ENCODE measurements around the gene FAM184A. TPM values are rescaled to one million over a fixed set of nuclear protein-coding genes. Genes with fewer than 3 reads are reported as not detected.
A peak's percentile ranks its signal among the peaks of the same experiment; 100 is the strongest.

Gene FAM184A
- total and polyA plus RNA-seq, 10 of the 15 experiments (the other 5 are each of a cell fraction or from before 2014, with no cell fraction given) = 0.15 to 0.23 TPM; not detected in 8

DNA sequence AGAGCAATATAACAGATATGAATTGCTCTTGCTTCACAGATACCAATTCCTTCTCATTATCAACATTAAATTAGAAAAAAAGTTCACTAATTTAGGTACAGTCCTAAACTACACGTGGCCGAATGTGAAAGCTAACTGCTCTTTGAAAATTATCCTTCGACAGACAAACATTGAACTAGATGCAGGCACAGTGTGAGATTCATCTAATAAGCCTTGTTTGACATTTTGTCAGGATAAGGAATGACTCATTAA, 1.1 kb downstream of the FAM184A start:
- H3K4me1 ChIP-seq (ENCODE audit: control insufficient read depth, insufficient read depth, low read length) = peaks cover 3% of the 10 kb centered on the region; the same call in 1 of the 2 replicates
- H3K4me3 ChIP-seq = no peak overlapping the region
- no peak overlapping the region for H2AFZ ChIP-seq (ENCODE audit: control insufficient read depth, low read depth, low read length)
- WGBS (ENCODE audit: insufficient coverage, insufficient replicate concordance, low lambda C conversion rate, missing lambda C conversion rate) = 29% methylated on average over 3 of the region's 3 CpGs
- no peaks in the 10 kb centered on the region; the same call in 2 of the 3 replicates for H3K9me3 ChIP-seq (replicated peaks; ENCODE audit: control insufficient read depth, insufficient read depth, low read length)
- no TSS peak for BruUV-seq (replicated peaks)
- in situ Hi-C loops (cut with MboI) = no loop called here
- no peak overlapping the region for H3K4me2 ChIP-seq (ENCODE audit: control insufficient read depth, insufficient read depth)
- ChIA-PET SMC1A (ENCODE audit: uncharacterized antibody, unreplicated experiment) (no interaction called here), CTCF (no interaction called here), POLR2A (no interaction called here), RAD21 (ENCODE audit: unreplicated experiment) (no interaction called here)
- H4K20me1 ChIP-seq (ENCODE audit: control insufficient read depth, insufficient read depth) = no peaks in the 10 kb centered on the region
- peaks cover 3 to 27% of the 10 kb centered on the region in 2 experiments for H3K27me3 ChIP-seq (replicated peaks in 1 of 2; ENCODE audit: control insufficient read depth in 2 of 2, insufficient read depth in 2 of 2, low read length in 1 of 2)
- no peak for DNase-seq (ENCODE audit: low read depth, low spot score)
- intact Hi-C loops (cut with micrococcal nuclease; ENCODE audit: unreplicated experiment) = no loop called here
- no peaks in the 10 kb centered on the region for H3K79me2 ChIP-seq (ENCODE audit: control insufficient read depth, insufficient read depth, low read length)
- H3K27ac ChIP-seq (ENCODE audit: control insufficient read depth, insufficient read depth) = no peak overlapping the region
- no peak for ATAC-seq
- FAIRE-seq = no peak
- H3K9ac ChIP-seq (ENCODE audit: control insufficient read depth, insufficient read depth, low read length) = no peak overlapping the region
- TF ChIP-seq ETV6 (conservative IDR thresholded peaks at IDR 0.05 in 1 of 2, IDR thresholded peaks at IDR 0.05 in 1 of 2; ENCODE audit: borderline replicate concordance in 1 of 2, low read depth in 1 of 2) (no peak), SUZ12 (IDR thresholded peaks at IDR 0.05; ENCODE audit: unreplicated experiment) (no peak), ZBED1 (IDR thresholded peaks at IDR 0.05; ENCODE audit: borderline replicate concordance) (no peak)
- no peaks in the 10 kb centered on the region for H3K36me3 ChIP-seq (ENCODE audit: control insufficient read depth in 2 of 2, insufficient read depth in 2 of 2, low read length in 1 of 2)

DNA sequence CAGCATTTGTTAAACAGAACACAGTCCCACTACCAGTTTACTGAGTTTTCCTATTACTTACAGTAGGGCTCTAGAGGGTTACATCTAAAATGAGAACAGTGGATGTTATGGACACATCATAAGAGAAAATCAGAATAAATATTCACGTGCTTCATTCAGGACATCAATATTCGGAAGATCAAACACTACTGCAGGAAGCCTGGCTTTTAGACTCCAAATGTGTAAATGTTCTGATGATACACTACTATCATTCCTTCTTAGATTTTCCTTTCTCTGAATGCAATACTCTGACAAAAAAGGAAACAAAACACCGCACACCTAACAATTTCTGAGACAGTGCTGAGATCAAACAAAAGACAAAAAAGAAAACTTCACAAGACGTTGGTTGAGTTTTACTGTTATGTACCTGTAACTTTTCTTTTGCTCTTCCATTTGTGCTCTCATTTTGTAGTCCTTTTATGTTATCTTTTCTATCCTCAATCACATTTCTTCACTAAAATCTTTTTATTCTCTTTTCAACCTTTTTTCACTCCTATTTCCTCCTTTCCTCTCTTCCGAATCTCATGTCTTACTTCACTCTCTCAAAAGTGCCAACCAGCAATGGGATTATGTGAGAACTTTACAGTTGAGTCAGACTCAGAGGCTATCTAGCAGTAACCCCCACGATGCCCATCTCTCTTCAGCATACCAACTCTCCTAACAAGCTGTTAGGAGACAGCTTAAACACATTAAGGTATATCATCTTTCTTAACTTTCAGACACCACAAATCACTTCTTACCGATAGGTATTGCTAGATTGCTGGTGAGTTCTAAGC, 1.7 kb downstream of the FAM184A start:
- Histone ChIP-seq H3K9ac (ENCODE audit: control insufficient read depth, insufficient read depth, low read length) (no peak overlapping the region), H3K27me3 (replicated peaks in 1 of 2; ENCODE audit: control insufficient read depth in 2 of 2, insufficient read depth in 2 of 2, low read length in 1 of 2) (peaks cover 3 to 27% of the 10 kb centered on the region in 2 experiments), H3K9me3 (replicated peaks; ENCODE audit: control insufficient read depth, insufficient read depth, low read length) (no peaks in the 10 kb centered on the region; the same call in 2 of the 3 replicates), H3K4me3 (no peak overlapping the region), H4K20me1 (ENCODE audit: control insufficient read depth, insufficient read depth) (no peaks in the 10 kb centered on the region), H3K4me1 (ENCODE audit: control insufficient read depth, insufficient read depth, low read length) (peaks cover 3% of the 10 kb centered on the region; the same call in 1 of the 2 replicates), H3K79me2 (ENCODE audit: control insufficient read depth, insufficient read depth, low read length) (no peaks in the 10 kb centered on the region), H3K27ac (ENCODE audit: control insufficient read depth, insufficient read depth) (no peak overlapping the region), H3K4me2 (ENCODE audit: control insufficient read depth, insufficient read depth) (no peak overlapping the region), H3K36me3 (ENCODE audit: control insufficient read depth in 2 of 2, insufficient read depth in 2 of 2, low read length in 1 of 2) (no peaks in the 10 kb centered on the region), H2AFZ (ENCODE audit: control insufficient read depth, low read depth, low read length) (no peak overlapping the region)
- CTCF ChIA-PET = no interaction called here
- BruUV-seq (replicated peaks) = no TSS peak
- no peak for TF ChIP-seq HCFC1 (IDR thresholded peaks at IDR 0.05; ENCODE audit: low read length)
- WGBS (ENCODE audit: insufficient coverage, insufficient replicate concordance, low lambda C conversion rate, missing lambda C conversion rate) = 72% methylated on average over 7 of the region's 7 CpGs
- no peak for ATAC-seq
- in situ Hi-C loops (cut with MboI) = no loop called here
- POLR2A ChIA-PET = no interaction called here
- no peak for DNase-seq (ENCODE audit: low read depth, low spot score)
- intact Hi-C loops (cut with micrococcal nuclease; ENCODE audit: unreplicated experiment) = no loop called here
- FAIRE-seq = peak; percentile 18
- RAD21 ChIA-PET (ENCODE audit: unreplicated experiment) = no interaction called here
- SMC1A ChIA-PET (ENCODE audit: uncharacterized antibody, unreplicated experiment) = no interaction called here

Measured in GM12878 (cell line).